Measurements from ENCODE around the gene HMCES. TPM values are rescaled to one million over a fixed set of nuclear protein-coding genes. Genes with fewer than 3 reads are reported as not detected.

HMCES gene
- total RNA-seq, 2 donors from 2014 or later, result 10.1 to 14.5 TPM

DNA sequence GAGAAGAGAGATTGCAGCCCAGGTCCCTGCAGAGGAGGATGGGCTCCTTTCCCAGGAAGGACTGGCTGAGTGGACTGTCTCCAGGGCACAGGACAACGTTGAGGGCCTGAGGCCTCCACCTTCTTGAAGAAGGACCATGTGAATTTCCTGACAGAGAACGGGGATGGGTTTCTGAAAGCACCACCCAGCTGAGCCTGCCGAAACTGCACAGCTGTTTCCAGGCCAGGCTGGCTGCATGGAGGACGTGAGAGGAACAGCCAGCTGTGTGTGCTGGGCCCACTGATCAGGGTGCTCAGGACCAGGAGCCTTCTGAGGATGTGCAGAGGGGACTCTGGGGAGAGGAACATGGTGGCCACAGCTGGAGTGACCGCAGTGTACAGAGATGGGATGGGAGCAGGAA lies 39.2 kb downstream of the HMCES start:
- Histone ChIP-seq H3K36me3 (replicated peaks in 1 of 2; ENCODE audit: insufficient read depth in 1 of 2, low read depth in 2 of 2) (no peaks in the 10 kb centered on the region), H3K27me3 (no peaks in the 10 kb centered on the region), H3K9me3 (no peaks in the 10 kb centered on the region), H3K4me1 (peaks cover 28% of the 10 kb centered on the region), H3K27ac (no peak overlapping the region), H3K4me3 (no peak overlapping the region)
- TF ChIP-seq CTCF (IDR thresholded peaks at IDR 0.05) (no peak), POLR2A (IDR thresholded peaks at IDR 0.05) (no peak)
- DNase-seq (no peak), ATAC-seq (no peak)
- intact Hi-C loops (cut with DNase I), result no loop called here
- WGBS, 2 donors, result 68 to 71% methylated on average over 4 to 5 of the region's 5 CpGs

- peaks cover 21% of the 10 kb centered on the region for H3K4me1 ChIP-seq
- DNase-seq, result no peak
- no peaks in the 10 kb centered on the region for H3K27me3 ChIP-seq
- no peaks in the 10 kb centered on the region for H3K9me3 ChIP-seq
- WGBS, 2 donors, result 83 to 87% methylated on average over 6 to 15 of the region's 15 CpGs
- H3K36me3 ChIP-seq (replicated peaks in 1 of 2; ENCODE audit: insufficient read depth in 1 of 2, low read depth in 2 of 2), result no peaks in the 10 kb centered on the region
- intact Hi-C loops (cut with DNase I), result no loop called here
- TF ChIP-seq CTCF (IDR thresholded peaks at IDR 0.05) (no peak), POLR2A (IDR thresholded peaks at IDR 0.05) (no peak)
- H3K4me3 ChIP-seq, result no peak overlapping the region
- H3K27ac ChIP-seq, result no peak overlapping the region
- no peak for ATAC-seq
These were observed 40.3 kb downstream of the HMCES start for GRCh38 chr3:129318921-129319320.

GRCh38 chr3:129320261-129320660 lies 41.6 kb downstream of the HMCES start:
- intact Hi-C loops (cut with DNase I), result no loop called here
- no peaks in the 10 kb centered on the region for H3K27me3 ChIP-seq
- no peak overlapping the region for H3K4me3 ChIP-seq
- no peak overlapping the region for H3K27ac ChIP-seq
- TF ChIP-seq CTCF (IDR thresholded peaks at IDR 0.05) (no peak), POLR2A (IDR thresholded peaks at IDR 0.05) (no peak)
- H3K9me3 ChIP-seq, result no peaks in the 10 kb centered on the region
- no peak for ATAC-seq
- H3K4me1 ChIP-seq, result peaks cover 9% of the 10 kb centered on the region
- H3K36me3 ChIP-seq (replicated peaks in 1 of 2; ENCODE audit: insufficient read depth in 1 of 2, low read depth in 2 of 2), result no peaks in the 10 kb centered on the region
- WGBS, 2 donors, result 93% methylated on average over 8 of the region's 8 CpGs; no CpG with 5 or more reads in 1 of the 2 donors
- no peak for DNase-seq

- 81 to 85% methylated on average over 7 of the region's 7 CpGs for WGBS, 2 donors
- DNase-seq (no peak), ATAC-seq (no peak)
- no peaks in the 10 kb centered on the region for H3K9me3 ChIP-seq
- H3K4me3 ChIP-seq, result no peak overlapping the region
- intact Hi-C loops (cut with DNase I), result no loop called here
- H3K27ac ChIP-seq, result no peak overlapping the region
- TF ChIP-seq CTCF (IDR thresholded peaks at IDR 0.05) (no peak), POLR2A (IDR thresholded peaks at IDR 0.05) (no peak)
- peaks cover 9% of the 10 kb centered on the region for H3K4me1 ChIP-seq
- no peaks in the 10 kb centered on the region for H3K36me3 ChIP-seq (replicated peaks in 1 of 2; ENCODE audit: insufficient read depth in 1 of 2, low read depth in 2 of 2)
- H3K27me3 ChIP-seq, result no peaks in the 10 kb centered on the region
These were observed 42.3 kb downstream of the HMCES start for GRCh38 chr3:129320825-129321487.

- no peak overlapping the region for H3K4me3 ChIP-seq
- ATAC-seq (no peak), DNase-seq (no peak)
- TF ChIP-seq CTCF (IDR thresholded peaks at IDR 0.05), result no peak
- TF ChIP-seq POLR2A (IDR thresholded peaks at IDR 0.05), result no peak
- H3K36me3 ChIP-seq (replicated peaks in 1 of 2; ENCODE audit: insufficient read depth in 1 of 2, low read depth in 2 of 2), result no peaks in the 10 kb centered on the region
- H3K9me3 ChIP-seq, result no peaks in the 10 kb centered on the region
- H3K27ac ChIP-seq, result no peak overlapping the region
- H3K27me3 ChIP-seq, result no peaks in the 10 kb centered on the region
- peaks cover 5% of the 10 kb centered on the region for H3K4me1 ChIP-seq
- WGBS, 2 donors, result 69 to 90% methylated on average over 3 to 8 of the region's 9 CpGs
- intact Hi-C loops (cut with DNase I), result no loop called here
These were observed 43.2 kb downstream of the HMCES start for GRCh38 chr3:129321887-129322286.
